Measurements from ENCODE around the gene SNX8. TPM values are rescaled to one million over a fixed set of nuclear protein-coding genes. Genes with fewer than 3 reads are reported as not detected.

Gene SNX8
- total and polyA plus RNA-seq, 8 donors = 17.0 to 60.5 (median 27.4) TPM

DNA sequence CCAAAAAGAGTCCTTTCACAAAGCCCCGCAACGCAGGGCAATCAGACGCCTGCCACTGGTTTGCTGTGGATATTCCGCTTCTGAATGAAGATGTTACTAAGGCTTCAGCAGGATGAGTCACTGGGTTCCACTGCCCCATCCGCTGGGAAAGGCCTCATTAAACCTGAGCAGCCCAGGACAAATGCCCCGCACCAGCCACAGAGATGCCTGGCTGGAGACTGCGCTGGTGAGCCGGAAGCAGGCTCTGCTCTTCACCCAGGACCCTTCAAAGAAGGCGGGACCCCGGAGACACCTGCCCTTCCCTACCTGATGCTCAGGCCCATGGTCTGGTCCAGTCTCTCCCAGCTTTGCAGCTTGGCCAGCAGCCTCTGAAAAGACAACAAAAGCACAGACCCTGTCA is 101.3 kb downstream of the SNX8 start:
- intact Hi-C loops (cut with DNase I) = no loop called here
- Histone ChIP-seq H3K9me3 (no peaks in the 10 kb centered on the region), H3K4me3 (no peak overlapping the region), H3K27ac (no peak overlapping the region), H3K36me3 (peaks cover 0 to 89% of the 10 kb centered on the region in 2 donors), H3K27me3 (no peaks in the 10 kb centered on the region), H3K4me1 (no peaks in the 10 kb centered on the region)
- DNase-seq (no peak), ATAC-seq (no peak)
- TF ChIP-seq, protein P1, sequence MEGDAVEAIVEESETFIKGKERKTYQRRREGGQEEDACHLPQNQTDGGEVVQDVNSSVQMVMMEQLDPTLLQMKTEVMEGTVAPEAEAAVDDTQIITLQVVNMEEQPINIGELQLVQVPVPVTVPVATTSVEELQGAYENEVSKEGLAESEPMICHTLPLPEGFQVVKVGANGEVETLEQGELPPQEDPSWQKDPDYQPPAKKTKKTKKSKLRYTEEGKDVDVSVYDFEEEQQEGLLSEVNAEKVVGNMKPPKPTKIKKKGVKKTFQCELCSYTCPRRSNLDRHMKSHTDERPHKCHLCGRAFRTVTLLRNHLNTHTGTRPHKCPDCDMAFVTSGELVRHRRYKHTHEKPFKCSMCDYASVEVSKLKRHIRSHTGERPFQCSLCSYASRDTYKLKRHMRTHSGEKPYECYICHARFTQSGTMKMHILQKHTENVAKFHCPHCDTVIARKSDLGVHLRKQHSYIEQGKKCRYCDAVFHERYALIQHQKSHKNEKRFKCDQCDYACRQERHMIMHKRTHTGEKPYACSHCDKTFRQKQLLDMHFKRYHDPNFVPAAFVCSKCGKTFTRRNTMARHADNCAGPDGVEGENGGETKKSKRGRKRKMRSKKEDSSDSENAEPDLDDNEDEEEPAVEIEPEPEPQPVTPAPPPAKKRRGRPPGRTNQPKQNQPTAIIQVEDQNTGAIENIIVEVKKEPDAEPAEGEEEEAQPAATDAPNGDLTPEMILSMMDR (IDR thresholded peaks at IDR 0.05) = no peak

DNA sequence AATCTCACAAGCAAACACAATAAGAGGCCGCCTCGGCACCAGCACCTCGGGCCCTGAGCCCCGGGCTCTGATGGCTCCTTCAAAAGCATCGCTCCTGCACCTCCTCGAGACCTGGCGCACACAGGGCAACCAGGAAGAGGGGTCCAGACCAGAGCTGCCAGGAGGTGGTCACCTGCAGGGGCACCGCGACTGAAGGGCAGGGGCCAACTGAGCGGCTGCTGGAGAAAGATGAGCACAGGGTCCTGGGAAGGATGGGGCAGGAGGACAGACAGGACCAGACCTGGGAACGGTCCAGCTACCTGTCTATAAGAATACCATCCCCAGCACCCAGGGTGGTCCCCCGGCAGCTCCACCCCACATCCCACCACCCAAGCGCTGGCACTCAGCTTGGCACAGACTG is 102.3 kb downstream of the SNX8 start:
- intact Hi-C loops (cut with DNase I) = no loop called here
- TF ChIP-seq, protein P1 (IDR thresholded peaks at IDR 0.05) = no peak
- H3K27ac ChIP-seq = no peak overlapping the region
- no peak overlapping the region for H3K4me3 ChIP-seq
- no peak for ATAC-seq
- no peak for DNase-seq
- H3K9me3 ChIP-seq = no peaks in the 10 kb centered on the region
- no peaks in the 10 kb centered on the region for H3K4me1 ChIP-seq
- peaks cover 0 to 89% of the 10 kb centered on the region in 2 donors for H3K36me3 ChIP-seq
- no peaks in the 10 kb centered on the region for H3K27me3 ChIP-seq

DNA sequence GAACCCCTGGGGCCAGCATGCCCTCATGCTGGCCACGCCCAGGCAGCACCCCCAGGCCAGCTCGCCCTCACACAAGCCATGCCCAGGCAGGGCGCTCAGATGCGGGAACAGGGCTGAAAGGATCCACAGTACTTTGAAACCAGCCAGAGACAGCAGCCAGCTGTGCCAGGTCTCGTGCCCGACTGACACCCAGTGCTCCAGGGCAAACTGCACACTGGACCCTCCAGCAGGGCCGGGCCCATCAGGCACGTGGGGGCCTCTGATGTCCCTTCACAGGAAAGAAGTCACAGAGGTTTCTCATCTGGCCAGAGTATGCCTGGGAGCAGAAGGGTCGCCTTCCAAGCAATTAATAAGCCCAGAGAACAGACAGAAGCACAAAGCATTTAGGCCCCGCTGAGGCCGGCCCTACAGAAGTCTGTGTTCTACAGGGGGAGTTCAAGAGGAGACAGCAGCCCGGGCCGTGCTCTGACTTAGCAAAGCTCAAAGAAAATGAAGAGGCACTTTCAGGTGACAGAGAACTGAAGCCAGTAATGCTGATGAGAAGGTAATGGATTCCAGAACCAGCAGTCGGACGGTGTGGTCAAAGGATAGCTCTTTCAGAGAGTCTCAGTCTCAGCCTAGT is 102.9 kb downstream of the SNX8 start:
- H3K9me3 ChIP-seq = no peaks in the 10 kb centered on the region
- no peaks in the 10 kb centered on the region for H3K27me3 ChIP-seq
- no peak overlapping the region for H3K27ac ChIP-seq
- DNase-seq (no peak), ATAC-seq (no peak)
- intact Hi-C loops (cut with DNase I) = no loop called here
- H3K36me3 ChIP-seq = peaks cover 0 to 85% of the 10 kb centered on the region in 2 donors
- TF ChIP-seq, protein P1 (IDR thresholded peaks at IDR 0.05) = no peak
- no peak overlapping the region for H3K4me3 ChIP-seq
- H3K4me1 ChIP-seq = no peaks in the 10 kb centered on the region

DNA sequence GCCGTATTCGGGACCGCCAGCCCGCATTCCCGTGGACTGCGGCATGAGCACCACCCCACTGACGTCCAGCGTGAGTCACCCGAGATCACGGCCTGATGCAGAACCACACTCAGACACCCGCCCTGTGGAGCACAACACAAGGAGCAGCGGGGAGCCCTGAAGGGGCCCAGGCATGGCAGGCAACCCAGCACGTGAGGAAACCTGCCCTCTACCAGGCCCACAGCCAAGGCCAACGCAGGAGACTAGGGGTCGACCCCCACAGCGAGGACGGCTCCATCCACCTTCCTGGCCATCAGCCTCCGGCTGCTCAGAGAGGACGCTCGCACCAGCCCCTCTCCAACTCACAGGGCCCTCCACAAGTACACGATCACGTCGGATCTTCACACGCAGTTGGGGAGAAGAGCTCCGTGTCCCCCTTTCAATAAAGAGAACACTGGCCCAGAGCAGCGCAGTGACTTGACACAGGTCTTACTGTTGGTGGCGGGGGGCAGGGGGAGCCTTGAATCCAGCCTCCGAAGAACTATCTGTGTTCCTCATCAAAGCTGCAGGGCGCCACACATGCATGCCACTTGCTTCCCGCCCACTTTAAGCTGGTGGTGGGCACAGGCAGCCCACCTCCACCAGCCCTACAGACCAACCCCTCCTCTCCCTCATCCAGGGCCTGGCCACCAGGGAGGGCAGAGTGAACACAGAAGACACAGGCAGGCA is 103.5 kb downstream of the SNX8 start:
- Histone ChIP-seq H3K36me3 (peaks cover 0 to 78% of the 10 kb centered on the region in 2 donors), H3K27me3 (no peaks in the 10 kb centered on the region), H3K4me3 (no peak overlapping the region), H3K4me1 (no peaks in the 10 kb centered on the region), H3K27ac (no peak overlapping the region), H3K9me3 (no peaks in the 10 kb centered on the region)
- DNase-seq (no peak), ATAC-seq (no peak)
- intact Hi-C loops (cut with DNase I) = no loop called here
- TF ChIP-seq, protein P1 (IDR thresholded peaks at IDR 0.05) = no peak

GRCh38 chr7:2209961-2210323 is 104.3 kb downstream of the SNX8 start:
- intact Hi-C loops (cut with DNase I) = loop anchor here in 1 of 2 donors (10.0 kb wide), 2 partner anchors 545 to 615 kb away; no protein-coding TSS in a partner anchor
- H3K36me3 ChIP-seq = peaks cover 0 to 71% of the 10 kb centered on the region in 2 donors
- no peak for ATAC-seq

More at GRCh38 chr7:2209961-2210323, 104.3 kb downstream of the SNX8 start:
- Histone ChIP-seq H3K27me3 (no peaks in the 10 kb centered on the region), H3K4me1 (no peaks in the 10 kb centered on the region), H3K4me3 (no peak overlapping the region), H3K27ac (no peak overlapping the region), H3K9me3 (no peaks in the 10 kb centered on the region)
- TF ChIP-seq, protein P1 (IDR thresholded peaks at IDR 0.05) = no peak
- DNase-seq = no peak
